ENCODE results near the gene ABCB11. TPM values are rescaled to one million over a fixed set of nuclear protein-coding genes. Genes with fewer than 3 reads are reported as not detected.
"Not testable (repeated sequence)": the region's sequence is repeated elsewhere in the genome, so short reads cannot be mapped to it uniquely, and the experiment has no call there.

ABCB11 gene
- polyA plus RNA-seq, result under 1 TPM; 0.02 to 0.90 (median 0.59) TPM

DNA sequence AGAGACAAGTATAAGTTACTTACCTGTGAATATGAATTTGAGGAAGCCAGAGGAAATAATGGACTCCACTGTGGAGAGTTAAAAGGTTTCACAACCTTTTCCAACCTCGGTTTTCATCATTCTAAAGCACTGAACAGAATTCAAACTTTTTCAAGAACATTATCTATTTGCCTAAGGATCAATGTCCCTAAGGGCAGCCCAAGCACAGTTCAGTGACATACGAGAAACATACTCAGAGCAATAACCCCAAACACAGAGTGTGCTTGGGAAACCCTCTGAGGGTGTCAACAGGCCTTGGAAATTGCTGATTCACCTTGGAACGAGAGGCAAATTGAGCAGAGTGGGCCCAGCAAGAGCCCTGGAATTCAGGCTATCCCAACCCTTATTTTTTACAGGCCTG lies at the start of gene ABCB11:
ABCB11 (minus strand) TSS at position 123 of the 400 bp plus-strand sequence. CDS start 13,199 bp downstream, outside the sequence.
- 49 to 55% (median 50%) methylated on average over 3 of the region's 3 CpGs for WGBS, 3 donors
- no peak within 1 kb of the TSS for H3K27ac ChIP-seq (ENCODE audit: low read depth, low read length)

DNA sequence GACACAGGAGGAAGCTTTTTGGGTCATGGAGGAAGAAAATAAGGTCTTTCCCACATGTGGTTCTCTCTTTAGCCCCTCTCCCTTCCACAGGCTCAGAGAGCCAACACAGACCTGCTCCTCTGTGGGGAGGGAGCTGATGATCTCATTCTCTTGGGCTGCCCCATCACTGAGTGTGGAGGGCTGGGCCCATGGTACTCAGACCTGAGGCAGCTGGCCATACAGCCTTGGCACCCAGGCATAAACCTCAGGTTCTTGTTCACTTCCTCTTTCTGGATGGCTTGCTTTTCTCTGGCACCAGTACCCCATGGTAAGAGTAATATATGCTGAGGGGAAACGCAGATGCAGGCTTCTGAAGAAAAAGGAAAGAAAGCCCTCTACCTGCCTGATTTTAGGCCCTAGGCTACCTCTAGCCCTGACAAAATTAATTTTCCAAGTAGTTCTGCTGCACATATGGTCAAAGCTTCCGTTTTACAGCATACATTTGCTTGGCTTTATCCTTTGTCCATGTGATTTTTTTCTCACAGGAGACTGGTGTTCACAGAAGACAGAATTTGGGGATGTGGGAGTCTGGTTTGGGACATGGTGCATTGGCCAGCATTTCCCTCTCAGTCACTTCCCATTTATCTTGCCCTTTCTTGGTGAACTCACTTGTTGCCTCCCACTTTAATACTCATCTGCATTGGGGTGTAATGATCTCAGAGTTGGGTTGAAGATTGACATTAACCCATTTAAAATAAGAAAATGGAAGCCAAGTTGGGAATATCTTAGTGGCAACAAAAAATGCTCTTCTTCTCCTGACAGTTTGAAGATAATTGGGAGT lies 49.3 kb upstream of the ABCB11 start:
- no peak overlapping the region for H3K27ac ChIP-seq (ENCODE audit: low read depth, low read length)
- 76 to 81% (median 78%) methylated on average over 2 of the region's 2 CpGs for WGBS, 3 donors

DNA sequence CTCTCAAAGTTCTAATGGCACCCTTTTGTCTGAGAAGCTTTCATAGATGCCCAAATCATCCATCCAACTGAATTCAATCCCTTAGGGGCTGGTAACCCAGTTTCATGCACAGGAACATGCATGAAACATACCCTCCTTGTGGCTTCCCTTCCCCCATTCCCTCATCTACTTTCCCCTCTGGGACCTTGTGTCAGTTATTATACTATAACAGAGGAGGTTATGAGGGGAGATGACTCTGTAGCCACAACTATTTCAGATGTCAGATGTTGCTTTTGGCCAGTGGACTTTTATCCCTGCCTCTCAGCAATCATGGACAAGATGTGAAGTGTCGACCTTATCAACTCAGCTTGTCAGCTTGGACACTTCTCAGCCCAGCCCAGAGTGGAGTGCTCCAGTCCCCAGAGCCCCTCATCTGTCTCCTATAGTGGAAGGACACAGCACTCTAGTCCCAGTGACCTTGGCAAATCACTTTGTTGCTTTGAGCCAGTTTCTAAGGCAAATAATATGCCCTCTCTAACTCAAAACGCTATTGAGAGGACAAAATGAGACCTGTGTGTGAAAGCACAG lies 46.6 kb upstream of the ABCB11 start:
- 26 to 55% (median 47%) methylated on average over 2 of the region's 2 CpGs for WGBS, 3 donors
- no peak overlapping the region for H3K27ac ChIP-seq (ENCODE audit: low read depth, low read length)

DNA sequence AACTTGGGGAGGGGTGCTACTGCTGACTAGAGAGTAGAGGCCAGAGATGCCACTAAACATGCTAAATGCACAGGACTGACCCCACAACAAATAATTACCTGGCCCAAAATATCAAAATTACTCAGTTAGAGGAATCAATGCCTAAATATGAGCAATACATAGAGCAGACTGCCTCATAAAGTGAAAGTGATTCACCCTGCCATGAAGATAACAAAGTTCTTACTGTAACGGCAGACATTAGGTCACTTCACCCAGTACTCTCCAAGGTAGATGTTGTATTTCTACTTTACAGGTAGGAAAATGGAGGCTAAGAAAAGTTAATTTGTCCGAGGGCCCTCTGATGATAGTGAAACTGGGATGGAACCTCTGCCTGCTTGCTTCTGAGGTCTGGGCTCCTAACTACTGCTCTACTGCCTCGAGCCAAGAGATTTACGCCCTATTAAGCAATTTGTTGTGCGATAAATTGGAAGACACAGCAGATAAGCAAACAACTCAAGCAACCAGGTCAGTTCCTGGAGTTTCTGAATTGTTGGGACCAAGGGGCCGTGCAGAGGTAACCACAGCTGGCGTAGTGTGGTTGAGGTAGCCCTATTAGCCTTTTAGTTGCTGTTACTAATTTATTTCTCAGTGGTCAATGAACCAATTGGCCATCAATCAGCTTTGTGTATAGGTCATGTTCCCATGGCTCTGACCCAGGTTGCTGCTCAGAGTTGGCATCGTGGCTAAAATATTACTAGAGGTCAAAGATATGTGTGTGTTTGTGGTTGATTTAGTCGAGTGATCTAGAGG lies 43.0 kb upstream of the ABCB11 start:
- H3K27ac ChIP-seq (ENCODE audit: low read depth, low read length), result no peak overlapping the region
- 77 to 82% (median 79%) methylated on average over 9 of the region's 9 CpGs for WGBS, 3 donors

DNA sequence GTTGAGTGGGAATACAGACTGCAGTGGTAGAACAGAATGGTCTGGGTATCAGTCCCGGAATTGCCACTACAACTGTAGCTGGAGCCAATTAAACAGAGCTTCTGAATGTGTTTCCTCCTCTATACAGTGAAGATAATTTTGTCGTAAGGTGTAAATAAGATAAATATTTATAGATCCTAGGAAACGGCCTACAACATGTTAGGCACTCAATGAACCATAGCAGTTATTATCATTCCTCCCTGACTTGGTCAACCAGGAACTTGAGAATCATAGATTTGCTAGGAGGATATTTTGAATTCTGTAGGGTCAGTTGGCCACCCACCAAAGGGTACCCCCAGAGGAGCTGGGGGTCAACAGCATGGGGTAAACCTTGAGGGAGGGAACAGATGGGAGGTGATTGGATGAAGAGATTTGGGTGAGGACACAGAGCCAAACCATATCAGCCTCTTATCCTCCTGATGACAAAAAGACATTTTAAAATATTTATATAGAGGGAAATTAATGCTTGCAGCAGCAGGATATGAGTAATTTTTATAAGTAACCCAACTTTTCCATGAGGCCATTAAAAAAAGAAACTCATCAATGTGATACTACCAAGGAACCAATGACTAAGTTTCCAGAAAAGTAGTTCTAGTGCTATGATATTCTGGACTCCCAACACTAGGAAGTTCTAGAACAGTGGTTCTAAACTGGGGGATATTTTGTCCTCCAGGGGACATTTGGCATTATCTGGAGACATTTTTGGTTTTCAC lies 42.3 kb upstream of the ABCB11 start:
- no peak overlapping the region for H3K27ac ChIP-seq (ENCODE audit: low read depth, low read length)
- 72 to 84% (median 75%) methylated on average over 3 of the region's 3 CpGs for WGBS, 3 donors

DNA sequence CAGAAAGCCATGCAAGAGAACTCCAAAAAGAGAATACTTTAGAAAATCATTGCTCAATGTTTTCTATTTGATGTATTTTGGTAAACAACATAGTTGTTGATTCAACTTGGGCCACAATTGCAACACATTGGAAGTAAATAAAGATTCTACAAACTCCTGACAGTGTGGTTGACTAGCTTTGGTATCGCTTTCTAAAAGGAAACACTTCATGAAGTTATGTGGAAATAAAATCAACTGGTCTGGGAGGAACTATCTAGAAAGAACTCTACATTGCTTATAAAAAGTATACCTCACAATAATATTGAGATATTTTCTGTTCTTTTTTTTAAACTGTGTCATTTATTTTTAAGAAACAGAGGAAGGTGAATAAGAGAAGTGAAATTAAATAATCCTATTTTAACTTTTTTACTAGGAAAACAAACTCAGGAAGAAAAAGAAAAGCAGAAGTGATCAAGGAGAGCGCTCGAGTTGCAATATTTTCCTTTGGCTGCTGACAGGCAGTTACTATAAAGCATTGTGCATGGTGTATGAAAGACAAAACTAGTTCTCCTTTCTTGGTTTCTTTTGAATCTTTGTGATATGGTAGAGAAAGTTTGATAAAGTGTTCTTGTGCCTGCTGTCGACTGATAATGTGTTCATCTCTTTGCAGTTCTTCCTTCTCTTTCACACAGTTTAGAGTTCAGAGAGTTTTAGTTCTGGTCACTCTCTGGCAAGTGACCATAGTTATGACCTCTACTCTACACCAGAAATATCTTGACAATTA lies 41.2 kb upstream of the ABCB11 start:
- H3K27ac ChIP-seq (ENCODE audit: low read depth, low read length), result no peak overlapping the region
- WGBS, 3 donors, result 39 to 82% (median 54%) methylated on average over 4 of the region's 4 CpGs

DNA sequence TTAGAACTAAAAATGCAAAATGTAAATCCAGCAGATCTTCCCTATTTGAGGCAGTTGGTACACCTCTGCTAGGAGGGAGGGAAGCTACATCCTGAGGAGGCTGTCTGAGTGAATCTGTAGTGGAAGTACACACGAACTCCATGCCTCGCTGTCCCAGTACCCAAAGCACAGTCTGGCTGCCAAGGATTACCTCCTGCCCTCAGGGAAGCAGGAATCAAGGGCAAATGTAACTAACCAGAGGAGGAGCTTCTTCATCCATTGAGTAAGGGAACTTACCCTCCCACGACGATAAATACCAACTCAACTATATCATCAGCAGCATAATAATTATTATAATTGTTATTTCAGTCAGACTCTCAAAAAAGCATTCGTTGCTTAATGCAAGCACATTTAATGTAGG lies 40.3 kb upstream of the ABCB11 start:
- no peak overlapping the region for H3K27ac ChIP-seq (ENCODE audit: low read depth, low read length)
- WGBS, 3 donors, result 53 to 70% (median 55%) methylated on average over 5 of the region's 5 CpGs

DNA sequence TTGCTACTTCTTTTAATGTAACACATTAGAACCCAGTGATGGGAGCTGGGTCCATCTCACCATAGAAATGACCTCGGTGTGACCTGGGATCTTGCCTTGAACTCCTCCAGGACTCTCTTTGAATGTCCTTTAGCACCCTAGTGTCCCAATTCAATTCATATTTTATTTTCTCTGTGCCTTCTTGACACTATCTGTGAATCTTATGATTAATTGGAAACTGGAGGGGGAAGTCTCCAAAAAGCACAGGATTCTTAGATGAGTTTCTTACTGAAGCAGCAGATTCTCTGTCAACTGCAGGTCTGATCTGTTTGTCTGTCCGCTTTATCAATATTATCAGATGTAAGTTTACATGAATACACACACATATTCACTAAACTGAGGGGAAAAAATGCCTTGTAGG lies 38.7 kb upstream of the ABCB11 start:
- 79 to 90% (median 82%) methylated on average over 2 of the region's 2 CpGs for WGBS, 3 donors
- no peak overlapping the region for H3K27ac ChIP-seq (ENCODE audit: low read depth, low read length)

DNA sequence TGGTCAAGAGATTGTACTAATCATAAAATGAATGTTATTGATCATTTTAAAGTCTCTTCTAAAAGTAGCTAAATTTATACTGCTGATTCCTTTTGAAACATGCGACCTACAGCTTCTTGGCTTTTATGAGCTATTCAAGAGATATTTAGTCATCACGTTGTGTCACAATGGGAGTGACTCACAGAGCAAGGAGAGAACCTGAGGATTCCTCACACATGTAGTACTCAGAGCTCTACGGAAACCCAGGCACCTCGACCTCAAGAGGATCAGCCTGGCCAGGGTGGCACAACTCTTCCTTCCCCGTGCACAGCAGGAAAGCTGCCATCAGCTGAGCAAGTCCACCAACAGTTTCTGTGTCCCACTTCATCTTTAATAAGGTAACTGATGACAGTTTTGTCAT lies 38.2 kb upstream of the ABCB11 start, which contains the start of gene DHRS9:
DHRS9 (plus strand) TSS at position 223 of the 400 bp plus-strand sequence. CDS start 12,019 bp downstream, outside the sequence.
- 40 to 74% (median 53%) methylated on average over 5 of the region's 5 CpGs for WGBS, 3 donors
- H3K27ac ChIP-seq (ENCODE audit: low read depth, low read length), result no peak within 1 kb of the TSS

DNA sequence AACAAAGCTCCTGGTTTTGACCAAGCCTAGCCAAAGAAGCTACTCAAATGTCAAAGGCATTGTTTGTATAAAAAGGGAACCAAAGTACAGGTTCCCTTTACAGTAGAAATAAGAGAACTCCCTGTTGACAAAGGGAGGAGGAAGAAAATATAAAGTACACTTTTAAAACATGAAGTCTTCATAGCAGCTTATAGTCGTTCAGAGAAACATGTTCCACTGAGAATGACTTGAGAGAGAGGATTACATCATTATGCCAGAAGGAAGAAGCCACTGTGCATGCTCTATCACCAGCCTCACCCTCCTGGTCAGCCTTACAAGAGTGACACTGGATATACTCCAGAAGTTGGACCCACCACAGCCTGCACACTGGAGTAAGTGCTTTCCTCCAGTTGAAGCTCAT lies 35.8 kb upstream of the ABCB11 start:
- H3K27ac ChIP-seq (ENCODE audit: low read depth, low read length), result no peak overlapping the region

DNA sequence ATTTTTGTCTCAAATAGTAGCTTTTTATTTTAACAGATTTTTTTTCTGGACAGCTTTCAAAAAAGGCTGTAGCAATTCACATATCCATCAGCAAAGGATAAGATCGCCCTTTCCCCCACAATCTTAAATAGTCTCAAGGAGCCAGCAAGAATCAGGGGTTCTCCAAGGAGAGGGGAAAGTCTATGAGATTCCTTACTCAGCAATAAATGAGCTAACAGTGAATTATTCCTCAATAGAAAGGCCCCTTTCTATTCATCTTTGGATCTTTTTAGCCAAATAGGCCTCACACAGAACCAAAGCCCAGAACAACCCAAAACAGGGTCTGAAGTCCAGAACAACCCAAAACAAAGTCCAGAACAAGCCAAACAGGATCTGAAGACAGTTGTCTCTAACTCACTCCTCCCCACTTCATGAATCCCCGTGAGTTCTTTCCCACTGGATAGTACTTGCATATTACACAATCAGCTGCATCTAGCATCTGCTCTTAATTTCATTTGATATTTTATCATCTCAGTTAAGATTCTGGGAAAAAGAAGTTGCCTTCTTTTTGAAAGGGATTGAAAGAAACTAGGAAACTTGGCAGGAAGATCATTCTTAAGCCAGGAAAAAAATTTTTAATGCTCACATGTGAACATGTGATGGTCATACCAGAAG lies 34.9 kb upstream of the ABCB11 start:
- WGBS, 3 donors, result 57 to 70% (median 58%) methylated on average over 2 of the region's 2 CpGs
- no peak overlapping the region for H3K27ac ChIP-seq (ENCODE audit: low read depth, low read length)

More for the DNA sequence above, 35.8 kb upstream of the ABCB11 start:
- 29 to 50% (median 31%) methylated on average over 1 of the region's 1 CpG for WGBS, 3 donors

DNA sequence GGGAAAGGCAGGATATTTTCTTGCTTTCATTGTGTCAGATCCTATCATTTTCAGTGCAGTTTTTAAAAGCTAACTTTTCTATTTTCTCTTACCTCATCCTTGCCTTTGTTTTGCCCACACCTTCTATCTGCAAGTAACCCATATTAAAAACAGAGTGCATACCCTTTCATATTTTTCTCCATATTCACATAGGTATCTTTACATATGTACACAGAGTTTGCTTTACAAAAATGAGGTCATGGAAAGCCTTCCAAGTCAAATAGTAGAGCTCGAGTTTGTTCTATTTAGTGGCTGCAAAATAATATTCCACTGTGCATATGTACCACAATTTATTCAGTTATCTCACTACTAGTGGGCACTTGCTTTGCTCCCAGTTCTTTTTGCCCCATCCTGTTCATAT lies 34.3 kb upstream of the ABCB11 start:
- H3K27ac ChIP-seq (ENCODE audit: low read depth, low read length), result no peak overlapping the region
- 25 to 71% (median 62%) methylated on average over 1 of the region's 1 CpG for WGBS, 3 donors

DNA sequence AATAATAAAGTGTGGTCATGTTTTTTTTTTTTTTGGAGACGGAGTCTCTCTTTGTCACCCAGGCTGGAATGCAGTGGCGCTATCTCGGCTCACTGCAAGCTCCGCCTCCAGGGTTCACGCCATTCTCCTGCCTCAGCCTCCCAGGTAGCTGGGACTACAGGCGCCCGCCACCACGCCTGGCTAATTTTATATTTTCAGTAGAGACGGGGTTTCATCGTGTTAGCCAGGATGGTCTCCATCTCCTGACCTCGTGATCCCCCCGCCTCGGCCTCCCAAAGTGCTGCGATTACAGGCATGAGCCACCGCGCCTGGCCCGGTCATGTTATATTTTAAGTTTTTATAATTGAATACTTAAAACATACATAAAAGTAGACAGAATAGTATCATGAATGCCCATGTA lies 33.1 kb upstream of the ABCB11 start:
- WGBS, 3 donors, result 95 to 97% (median 97%) methylated on average over 17 of the region's 17 CpGs
- not testable (repeated sequence) for H3K27ac ChIP-seq (ENCODE audit: low read depth, low read length)

DNA sequence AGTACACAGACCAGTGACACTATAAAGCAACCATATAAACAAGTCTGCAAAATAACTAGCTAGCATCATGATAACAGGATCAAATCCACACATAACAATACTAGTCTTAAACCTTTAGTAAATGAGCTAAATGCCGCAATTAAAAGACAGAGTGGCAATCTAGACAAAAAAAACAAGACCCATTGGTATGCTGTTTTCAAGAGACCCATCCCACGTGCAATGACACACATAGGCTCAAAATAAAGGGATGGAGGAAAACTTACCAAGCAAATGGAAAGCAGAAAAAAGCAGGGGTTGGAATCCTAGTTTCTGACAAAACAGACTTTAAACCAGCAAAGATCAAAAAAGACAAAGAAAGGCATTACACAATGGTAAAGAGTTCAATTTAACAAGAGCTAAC lies 23.5 kb upstream of the ABCB11 start:
- H3K27ac ChIP-seq (ENCODE audit: low read depth, low read length), result not testable (repeated sequence)
- 78 to 87% (median 86%) methylated on average over 2 of the region's 2 CpGs for WGBS, 3 donors

DNA sequence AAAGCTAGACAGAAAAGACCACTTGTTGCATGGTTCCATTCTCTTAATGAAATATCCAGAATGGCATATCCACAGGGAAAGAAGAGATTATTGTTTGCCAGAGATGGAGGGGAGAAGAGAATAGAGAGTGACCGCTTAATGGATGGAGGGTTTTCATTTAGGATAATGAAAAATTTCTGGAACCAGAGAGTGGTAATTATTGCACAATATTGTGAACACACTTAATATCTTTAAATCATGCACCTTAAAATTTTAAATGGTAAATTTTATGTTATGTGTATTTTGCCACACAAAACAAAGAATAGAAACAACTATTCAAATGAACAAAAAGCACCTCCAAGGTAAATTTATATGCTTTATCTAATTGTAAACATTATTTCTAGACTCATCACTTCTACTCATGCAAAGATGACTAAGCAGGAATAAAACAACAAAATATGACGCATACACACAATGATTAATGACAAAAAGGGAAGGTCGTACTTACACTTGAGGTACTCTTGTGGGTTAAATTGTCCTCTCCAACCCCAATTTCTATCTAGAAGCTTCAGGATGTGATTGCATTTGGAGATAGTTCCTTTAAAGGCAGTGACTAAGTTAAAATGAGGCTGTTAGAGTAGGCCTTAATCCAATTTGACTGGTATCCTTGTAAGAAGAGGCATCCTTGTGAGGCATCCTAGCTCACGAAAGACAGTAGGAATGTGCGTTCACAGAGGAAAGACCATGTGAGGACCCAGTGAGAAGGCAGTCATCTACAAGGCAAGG lies 19.5 kb upstream of the ABCB11 start:
- 79 to 89% (median 81%) methylated on average over 5 of the region's 5 CpGs for WGBS, 3 donors
- no peak overlapping the region for H3K27ac ChIP-seq (ENCODE audit: low read depth, low read length)

DNA sequence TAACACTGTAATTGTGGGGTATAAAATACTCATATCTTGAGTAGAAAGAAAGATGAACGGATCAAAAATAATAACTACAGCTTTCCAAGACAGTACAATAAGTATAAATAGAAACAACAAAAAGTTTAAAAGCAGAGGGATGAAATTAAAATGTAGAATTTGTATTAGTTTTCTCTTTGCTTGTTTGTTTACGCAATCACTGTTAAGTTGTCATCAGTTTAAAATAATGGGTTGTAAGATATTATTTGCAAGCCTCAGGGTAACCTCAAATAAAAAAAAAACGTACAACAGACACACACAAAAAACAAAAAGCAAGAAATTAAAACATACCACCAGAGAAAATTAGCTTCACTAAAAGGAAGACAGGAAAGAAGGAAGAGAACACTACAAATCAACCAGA lies 18.0 kb upstream of the ABCB11 start:
- WGBS, 3 donors, result 66 to 76% (median 70%) methylated on average over 3 of the region's 3 CpGs
- H3K27ac ChIP-seq (ENCODE audit: low read depth, low read length), result no peak overlapping the region
